HG02981 (cell line): ENCODE data around the gene MEGF10.
A peak's percentile ranks its signal among the peaks of the same experiment; 100 is the strongest.

Experiments
- ATAC-seq: cut with Tn5 transposase; IDR thresholded peaks from one replicate; pipeline ENCODE4 v1.9.1; 2021; ENCODE audit warnings: mild to moderate bottlenecking, moderate library complexity; ENCODE audit not compliant: unreplicated experiment

MEGF10 gene

DNA sequence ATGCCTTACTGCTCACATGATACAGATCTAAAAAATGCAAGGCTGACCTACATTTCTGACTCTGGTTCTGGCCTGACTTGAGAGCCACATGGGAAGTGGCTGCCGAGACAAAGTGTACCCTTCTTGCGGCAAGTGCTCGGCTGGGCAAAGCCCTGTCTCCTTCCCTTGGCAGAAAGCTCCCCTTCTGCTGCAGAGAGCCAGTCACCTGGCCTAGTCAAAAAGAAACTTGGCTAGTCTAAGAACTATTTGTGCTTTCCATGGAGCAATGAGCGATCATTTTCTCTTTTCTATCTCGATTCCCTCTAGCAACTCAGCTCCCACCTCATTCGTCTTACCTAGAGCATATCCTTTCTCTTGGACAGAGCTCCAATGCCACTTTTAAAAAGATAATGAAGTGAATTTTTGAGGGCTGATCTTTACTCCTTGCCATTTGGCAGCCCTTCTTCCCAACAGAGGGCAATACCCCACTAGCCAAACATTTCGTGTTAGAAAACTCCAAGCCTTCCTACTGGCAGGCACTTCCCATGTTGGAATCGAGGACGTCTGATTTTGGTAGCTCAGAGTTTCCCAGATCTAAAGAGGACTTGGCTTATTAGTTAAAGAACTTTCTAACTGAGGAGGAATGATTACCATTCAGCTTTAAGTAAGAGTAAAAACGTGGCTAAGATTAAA, 118.8 kb downstream of the MEGF10 start:
- no peak for ATAC-seq

DNA sequence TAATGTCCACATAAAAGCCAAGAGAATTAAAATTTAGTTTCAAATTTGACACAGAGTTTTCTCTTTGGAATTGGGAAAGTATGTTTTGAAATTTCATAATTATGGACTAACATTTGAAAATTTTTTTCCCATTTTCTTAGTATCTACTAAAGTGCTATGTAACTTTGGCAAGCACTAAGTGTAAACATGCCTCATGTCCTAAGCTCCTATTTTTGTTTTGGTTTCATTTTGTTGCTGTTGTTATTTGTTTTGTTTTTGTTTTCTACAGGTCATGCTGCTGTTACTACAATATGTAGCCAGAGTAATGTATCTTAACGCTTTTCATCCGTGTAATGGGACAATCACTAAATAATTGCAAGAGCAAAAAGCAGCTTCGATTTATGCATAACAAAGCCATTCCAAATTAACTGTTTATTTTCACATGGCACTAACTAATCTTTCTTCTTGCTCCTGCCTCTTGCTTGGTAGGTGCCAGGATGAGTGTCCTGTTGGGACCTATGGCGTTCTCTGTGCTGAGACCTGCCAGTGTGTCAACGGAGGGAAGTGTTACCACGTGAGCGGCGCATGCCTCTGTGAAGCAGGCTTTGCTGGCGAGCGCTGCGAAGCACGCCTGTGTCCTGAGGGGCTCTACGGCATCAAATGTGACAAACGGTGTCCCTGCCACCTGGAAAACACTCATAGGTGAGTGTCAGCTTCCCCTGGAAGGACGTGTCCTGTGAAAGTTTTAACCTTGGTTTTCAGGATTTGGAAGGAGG, 119.5 kb downstream of the MEGF10 start:
- ATAC-seq: no peak

DNA sequence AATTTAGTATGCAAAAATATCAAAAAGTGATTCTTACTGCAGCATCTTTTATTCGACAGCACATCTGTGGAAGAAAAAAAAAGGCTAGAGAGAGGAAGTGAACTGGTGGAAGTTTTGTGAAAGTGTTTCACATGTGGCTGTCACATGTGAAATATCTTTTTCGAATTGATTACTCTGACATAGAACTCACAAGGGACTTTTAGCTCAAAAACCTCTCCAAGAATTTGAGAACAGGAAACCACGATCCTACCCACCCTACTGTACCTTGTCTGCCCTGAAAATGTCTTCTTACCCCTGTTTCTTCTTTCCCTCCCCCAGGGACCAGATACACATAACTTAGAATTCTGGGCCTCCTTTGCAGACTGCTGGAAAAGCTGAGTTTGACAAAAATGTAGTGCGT, 120.4 kb downstream of the MEGF10 start:
- ATAC-seq: peak; percentile 64

DNA sequence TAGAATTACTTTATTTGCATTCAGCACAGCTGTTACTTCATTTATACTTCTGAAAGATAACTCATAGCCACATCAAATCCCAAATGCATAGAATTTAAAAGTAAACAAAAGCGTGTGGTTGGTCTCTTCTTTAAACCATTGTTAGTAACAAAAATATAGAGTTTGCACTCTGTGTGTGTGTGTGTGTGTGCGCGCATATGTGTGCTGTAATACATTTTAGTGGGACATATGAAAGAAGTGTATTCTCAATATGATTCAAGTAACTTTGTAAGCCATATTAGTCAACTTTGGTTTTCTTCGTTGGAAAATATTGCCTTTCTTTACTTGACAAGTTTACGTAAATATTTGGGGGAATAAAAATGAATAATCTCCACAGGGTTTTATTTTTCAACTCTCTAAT, 120.8 kb downstream of the MEGF10 start:
- no peak for ATAC-seq

DNA sequence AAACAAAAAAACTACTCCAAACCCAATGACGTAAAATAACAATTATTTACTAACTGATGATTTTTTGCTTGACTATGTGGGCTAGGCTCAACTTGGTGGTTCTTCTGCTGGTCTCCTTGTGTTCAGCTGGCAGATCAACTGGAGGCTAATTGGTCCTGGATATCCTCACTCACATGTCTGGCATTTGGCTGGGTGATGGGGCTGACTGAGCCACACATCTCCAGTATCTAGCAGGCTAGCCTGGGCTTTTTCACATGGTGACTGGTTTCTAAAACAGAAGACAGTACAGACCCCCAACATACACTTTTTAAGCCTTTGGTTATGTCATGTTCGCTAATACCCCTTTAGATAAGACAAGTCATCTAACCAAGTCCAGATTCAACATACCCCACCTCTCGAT, 122.1 kb downstream of the MEGF10 start:
- no peak for ATAC-seq

DNA sequence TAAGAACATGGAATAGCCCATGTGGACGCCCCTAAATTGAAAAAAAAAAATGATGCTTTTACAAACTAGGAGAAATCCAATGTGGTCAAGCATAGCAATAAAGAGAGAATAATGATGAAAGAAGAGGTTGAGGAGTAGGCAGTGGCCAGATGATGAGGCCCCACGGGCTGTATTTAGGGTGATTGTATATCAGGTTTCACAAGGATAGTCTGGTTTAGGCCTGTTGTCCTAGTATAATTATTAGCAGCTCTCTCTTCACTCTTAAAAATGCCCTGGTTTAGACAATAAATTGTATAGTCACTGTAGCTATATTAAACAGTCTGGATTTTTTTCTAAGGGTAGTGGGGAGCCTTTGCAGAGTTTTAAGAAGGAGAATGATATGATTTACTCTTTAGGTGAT, 124.4 kb downstream of the MEGF10 start:
- no peak for ATAC-seq

DNA sequence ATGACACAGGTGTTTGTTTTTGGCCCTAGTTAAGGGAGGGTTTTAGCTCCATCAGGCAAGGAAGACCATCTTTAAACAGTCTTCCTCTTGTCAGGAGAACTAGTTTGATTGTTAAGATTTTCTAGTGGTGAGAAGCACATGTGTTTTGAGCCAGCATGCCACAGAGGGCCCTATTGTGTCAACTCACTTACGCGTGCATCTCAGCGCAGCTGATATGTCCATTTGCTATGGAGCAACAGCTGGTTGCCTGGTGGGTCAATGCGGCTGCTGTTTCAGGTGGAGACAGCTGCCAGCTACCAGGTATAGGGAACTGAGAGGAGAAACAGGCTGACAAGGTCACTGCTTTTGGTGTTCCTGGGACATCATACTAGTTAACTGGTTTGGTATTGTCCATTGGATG, 126.3 kb downstream of the MEGF10 start:
- ATAC-seq: no peak

DNA sequence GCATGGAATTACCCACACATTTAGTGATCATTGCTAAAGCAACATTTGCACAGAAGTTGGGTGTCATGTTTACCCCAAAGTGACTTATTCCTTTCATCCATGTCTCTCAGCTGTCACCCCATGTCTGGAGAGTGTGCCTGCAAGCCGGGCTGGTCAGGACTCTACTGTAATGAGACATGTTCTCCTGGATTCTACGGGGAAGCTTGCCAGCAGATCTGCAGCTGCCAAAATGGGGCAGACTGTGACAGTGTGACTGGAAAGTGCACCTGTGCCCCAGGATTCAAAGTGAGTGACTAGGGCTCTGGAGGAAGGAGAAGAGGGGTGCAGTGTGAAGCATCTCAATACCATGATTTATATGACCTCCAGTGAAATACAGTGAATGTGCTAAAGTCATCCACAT, 126.9 kb downstream of the MEGF10 start:
- ATAC-seq: no peak

DNA sequence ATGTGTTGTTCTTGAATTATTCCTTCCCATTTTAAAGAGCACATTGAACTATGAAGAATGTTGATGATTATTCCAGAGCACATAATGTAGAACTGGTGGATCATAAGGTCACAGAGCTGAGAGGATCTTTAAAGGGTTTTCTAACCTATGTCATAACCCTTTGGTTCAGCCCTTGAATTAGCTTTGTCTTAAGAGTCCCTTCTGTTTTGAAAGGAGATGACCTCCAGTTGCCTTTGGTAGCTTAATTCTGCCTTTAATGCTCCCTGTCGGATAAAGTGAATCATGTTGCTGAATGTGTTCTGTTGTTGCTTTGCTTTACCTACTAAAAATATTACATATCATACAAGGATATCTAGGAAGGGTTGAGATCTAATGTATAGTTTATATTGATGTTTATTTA, 127.8 kb downstream of the MEGF10 start:
- ATAC-seq: no peak

DNA sequence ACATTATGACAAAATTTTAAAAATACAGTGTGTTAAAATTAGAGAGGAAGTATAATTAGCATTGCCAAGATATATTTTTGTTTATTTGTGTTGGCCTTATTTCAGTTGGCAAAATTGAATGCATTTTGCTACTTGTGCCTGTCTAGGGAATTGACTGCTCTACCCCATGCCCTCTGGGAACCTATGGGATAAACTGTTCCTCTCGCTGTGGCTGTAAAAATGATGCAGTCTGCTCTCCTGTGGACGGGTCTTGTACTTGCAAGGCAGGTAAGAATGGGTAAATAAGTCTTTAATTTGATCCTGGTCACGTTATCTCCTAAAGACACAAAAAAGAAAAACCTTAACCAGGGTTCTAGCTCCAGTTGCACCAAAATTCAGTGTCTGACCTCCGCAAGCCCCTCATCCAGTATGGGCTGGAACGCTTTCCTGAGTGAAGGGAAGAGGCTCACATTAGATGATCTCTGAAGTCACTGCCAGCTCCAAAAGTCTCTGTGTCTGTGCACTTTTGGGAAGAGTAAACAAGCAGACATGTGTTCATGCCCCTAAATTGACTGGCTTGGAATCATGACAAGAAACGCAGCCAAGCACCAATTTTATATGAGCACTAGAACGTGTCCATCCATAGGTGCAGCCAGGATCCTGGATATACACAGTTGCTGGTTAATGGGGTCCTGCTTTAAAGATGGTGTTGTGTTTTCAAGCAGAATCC, 128.5 kb downstream of the MEGF10 start:
- no peak for ATAC-seq

DNA sequence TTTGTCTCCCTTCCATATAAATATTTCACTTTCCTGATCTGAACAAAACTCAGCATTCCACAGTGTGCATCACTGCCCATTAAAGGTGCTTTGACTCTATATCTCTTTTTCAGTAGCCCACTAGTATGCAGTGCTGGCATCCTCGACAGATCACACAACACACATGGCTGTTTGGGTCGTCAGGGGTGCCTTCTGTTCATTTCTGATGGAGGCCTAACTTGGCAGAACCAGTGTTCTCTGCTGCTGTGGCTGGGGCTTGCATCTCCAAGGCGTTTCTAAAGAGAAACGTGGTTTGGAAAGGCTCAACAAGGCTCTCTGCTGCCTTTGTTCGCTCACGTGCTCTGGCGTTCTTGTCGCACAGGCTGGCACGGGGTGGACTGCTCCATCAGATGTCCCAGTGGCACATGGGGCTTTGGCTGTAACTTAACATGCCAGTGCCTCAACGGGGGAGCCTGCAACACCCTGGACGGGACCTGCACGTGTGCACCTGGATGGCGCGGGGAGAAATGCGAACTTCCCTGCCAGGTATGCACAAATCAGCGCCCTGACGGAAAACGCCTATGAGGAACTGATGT, 129.2 kb downstream of the MEGF10 start:
- no peak for ATAC-seq

DNA sequence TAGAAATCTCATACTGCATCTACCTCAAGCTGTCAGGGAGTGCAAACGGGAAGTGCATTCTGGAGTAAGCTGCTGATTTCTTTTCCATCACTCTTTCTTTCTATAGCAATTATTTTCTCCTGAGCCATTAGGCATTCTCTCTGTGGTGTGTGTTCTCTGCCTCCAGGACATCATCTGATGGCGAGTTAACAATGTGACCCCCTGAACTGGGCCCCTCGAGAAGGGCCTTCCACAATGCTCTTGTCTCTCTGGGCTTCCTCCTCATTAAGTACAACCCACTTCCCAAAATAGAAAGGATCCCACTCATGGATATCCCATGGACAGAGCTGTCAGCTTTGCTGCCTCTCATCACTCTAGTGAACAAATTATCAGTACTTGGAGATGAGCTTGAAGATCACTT, 130.2 kb downstream of the MEGF10 start:
- no peak for ATAC-seq

DNA sequence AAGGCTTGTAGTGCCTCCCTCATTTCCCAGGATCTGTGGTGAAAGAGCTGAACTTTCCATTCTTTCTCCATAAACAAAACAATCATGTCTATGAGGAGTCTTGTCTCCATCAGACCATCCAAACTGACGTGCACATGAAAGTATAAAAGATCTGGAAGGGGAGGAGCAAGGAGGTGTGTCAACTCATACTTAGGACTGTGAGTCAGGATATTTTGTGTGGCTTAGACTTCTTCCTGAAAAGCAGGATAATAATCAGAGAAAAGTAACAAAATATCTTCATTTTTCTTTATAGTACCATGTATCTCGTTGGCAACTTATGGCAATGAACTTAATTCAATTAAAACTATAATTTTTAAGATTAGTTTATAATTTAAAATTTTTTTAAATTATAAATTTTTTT, 130.9 kb downstream of the MEGF10 start:
- no peak for ATAC-seq

DNA sequence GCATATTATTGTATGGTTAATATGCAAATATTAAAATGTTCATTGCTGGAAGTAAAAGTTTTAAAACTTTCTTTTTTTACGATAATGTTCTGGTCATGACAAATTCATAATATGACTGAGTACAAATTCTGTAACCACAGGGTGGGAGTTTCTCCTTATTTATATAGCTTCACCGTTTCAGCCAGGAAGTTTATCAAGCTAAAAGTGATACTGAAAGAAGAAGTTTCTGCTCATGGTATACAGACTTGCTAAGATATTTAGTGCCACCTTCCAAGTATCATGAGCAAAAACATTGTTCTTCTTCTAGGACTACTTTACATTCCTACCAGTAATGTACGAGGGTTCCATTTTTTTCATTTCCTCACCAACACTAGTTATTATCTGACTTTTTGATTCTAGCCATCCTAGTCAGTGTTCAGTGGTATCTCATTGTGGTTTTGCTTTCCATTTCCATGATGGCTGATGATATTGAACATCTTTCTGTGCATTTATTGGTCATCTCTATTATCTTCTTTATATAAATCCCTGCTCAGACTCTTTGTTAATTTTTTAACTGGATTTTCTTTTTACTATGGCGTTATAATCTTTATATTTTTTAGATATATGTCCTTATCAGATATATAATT, 132.7 kb downstream of the MEGF10 start:
- no peak for ATAC-seq

DNA sequence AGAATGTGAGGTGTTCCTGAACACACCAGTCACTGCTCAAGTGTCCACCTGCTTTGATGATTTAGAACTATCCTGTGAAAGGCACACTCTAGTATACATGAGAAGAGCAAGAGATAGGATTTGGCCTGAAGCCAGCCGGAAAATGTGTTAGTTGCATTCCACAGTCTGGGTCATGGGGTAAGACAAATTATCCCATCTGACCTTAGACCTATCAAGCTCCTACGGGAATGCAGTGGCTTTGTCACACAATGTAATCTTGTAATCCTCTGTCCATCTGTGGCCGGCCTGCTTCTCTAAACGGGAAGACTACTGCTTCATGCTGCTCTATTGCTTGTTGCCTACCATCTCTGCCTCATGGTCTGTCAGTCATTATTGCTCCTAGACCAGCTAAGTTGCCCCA, 134.4 kb downstream of the MEGF10 start:
- ATAC-seq: no peak

DNA sequence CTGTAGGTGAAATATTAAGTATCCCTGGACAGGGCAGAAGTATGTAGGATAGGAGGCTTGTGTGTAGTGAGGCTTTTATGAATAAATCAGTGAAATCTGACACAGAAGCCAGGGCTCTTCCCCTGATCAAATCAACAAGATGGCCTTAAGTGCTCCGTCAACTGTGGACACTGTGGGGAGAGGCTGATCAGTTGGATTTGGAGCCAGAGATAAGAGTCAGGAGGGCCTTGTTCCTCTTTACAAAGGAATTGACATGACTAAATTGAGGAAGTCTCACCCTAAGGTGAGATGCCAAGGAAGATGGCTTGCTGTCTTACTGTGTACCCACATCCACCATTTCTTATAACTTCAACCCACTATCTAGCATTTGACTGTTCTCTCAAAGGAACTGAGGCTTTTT, 135.3 kb downstream of the MEGF10 start:
- no peak for ATAC-seq

DNA sequence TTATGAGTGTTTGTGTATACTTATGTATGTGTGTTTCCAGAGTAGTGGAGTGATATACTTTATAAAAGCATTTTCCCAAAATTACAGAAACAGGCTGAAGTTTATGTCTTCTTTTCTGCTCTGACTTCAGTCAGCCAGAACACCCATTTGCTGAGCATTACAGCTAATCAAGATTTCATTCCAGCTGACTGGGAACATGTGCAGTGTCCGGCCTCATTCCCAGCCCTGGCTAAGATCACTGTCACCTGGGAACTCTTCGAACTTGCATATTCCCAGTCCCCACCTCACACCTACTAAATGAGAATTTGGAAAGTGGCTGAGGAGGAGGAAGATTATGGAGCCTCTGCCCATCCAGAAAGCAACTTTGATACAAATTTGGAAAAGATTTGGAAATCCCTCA, 136.1 kb downstream of the MEGF10 start:
- ATAC-seq: no peak

DNA sequence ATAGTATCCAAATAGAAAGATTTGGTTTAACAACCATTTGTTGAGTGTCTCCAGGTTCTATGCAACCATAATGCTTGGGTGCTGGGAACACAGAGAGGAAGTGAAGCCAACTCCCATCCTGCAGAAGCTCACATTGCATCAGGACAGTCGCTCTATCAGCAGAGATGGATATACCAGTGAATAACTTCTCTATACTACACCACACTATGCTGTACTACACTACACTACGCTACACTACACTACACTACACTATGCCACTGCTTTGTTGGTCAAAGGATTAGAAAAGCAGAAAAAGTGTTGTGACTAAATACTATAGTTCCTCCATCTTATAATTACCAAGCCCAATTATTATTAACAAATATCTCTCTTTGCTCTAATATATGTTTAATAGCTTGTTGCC, 137.7 kb downstream of the MEGF10 start:
- ATAC-seq: no peak

DNA sequence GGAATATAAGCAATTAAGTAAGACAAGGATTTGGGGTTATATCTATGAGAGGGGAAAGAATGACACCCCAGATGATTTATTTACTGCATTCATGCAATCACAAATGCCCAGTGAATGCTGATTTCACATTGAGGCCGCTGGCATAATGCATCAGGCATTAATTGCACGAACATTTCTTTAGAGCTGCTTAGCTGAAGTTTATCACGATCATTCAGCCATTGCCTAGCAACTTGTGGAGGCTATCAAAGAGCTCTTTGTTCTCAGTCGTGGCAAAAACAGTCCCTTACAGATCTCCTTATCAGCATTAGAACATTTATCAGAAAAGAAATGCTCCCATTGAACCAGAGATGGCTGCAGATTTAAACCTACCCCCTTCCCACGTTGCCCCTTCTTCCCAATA, 138.2 kb downstream of the MEGF10 start:
- no peak for ATAC-seq

DNA sequence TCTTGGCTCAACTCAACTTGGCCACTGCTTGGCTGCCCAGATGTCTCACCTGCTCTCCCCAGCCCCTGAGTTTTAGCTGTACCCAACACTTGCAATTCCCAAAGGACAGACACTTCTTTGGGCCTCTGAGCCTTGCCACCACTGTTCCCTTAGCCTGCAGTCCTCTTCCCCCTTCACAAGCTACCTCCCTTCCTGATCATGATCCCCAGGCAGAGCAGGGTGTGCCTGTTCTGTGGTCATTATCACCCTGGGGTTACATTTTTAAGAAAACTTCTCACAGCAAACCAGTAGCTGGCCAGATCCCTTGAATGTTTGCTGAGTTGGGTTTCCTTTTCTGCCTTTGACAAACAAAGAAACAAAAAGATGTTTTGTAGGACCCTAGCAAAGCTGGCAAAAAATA, 139.3 kb downstream of the MEGF10 start:
- no peak for ATAC-seq

DNA sequence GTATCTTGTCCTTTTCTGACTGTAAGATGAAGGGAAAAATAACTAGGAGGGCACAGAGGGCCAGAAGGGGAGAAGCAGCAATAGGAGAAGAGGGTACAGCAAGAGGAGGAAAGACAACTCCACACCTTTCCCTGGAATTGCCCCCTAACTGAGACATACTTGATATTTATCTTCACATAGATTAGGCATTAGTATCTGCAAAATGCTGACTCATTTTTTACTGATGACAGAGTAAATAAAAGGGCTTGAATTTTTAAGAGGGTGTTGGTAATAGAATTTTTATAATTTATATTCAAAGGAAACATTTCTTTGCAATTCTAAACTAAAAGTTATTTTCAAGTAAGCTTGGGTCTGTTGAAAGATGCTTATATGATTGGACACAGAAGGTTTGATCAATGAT, 140.0 kb downstream of the MEGF10 start:
- no peak for ATAC-seq
